Hepatocyte (in vitro differentiated cells): ENCODE data around the gene TPRA1. TPM values are rescaled to one million over a fixed set of nuclear protein-coding genes. Genes with fewer than 3 reads are reported as not detected.

Source experiments
- DNase-seq: peaks from one replicate; pipeline ENCODE4 v3.0.0-alpha.2; 2016; ENCODE audit warnings: low spot score
- H2AFZ ChIP-seq: fragments of 200-600 bp; sonication (generic); 2 replicates; pipeline ENCODE4 v1.6.0; 2016; ENCODE audit warnings: antibody characterized with exemption, mild to moderate bottlenecking
- H3K27ac ChIP-seq: fragments of 200-600 bp; sonication (generic); 2 replicates; pipeline ENCODE4 v1.5.1; 2016; ENCODE audit warnings: mild to moderate bottlenecking
- H3K27me3 ChIP-seq: fragments of 200-600 bp; sonication (generic); 2 replicates; pipeline ENCODE4 v1.6.1; 2016
- H3K36me3 ChIP-seq: fragments of 200-600 bp; sonication (generic); replicated peaks from 2 replicates; pipeline ENCODE4 v1.5.1; 2016; ENCODE audit warnings: low read depth; ENCODE audit not compliant: insufficient read depth
- H3K4me1 ChIP-seq: fragments of 200-600 bp; sonication (generic); 2 replicates; pipeline ENCODE4 v1.5.1; 2016; ENCODE audit warnings: mild to moderate bottlenecking, moderate library complexity; ENCODE audit not compliant: insufficient read depth
- H3K4me2 ChIP-seq: fragments of 200-600 bp; sonication (generic); 2 replicates; pipeline ENCODE4 v1.6.0; 2016
- H3K4me3 ChIP-seq: fragments of 200-600 bp; sonication (generic); 2 replicates; pipeline ENCODE4 v1.5.1; 2016; ENCODE audit warnings: mild to moderate bottlenecking
- H3K79me2 ChIP-seq: fragments of 200-600 bp; sonication (generic); 2 replicates; pipeline ENCODE4 v1.6.0; 2017; ENCODE audit warnings: mild to moderate bottlenecking
- H3K9me2 ChIP-seq: fragments of 200-600 bp; sonication (generic); replicated peaks from 2 replicates; pipeline ENCODE4 v1.6.0; 2017; ENCODE audit warnings: mild to moderate bottlenecking; ENCODE audit not compliant: insufficient read depth
- H3K9me3 ChIP-seq: fragments of 200-600 bp; sonication (generic); 2 replicates; pipeline ENCODE4 v1.5.1; 2016; ENCODE audit warnings: low read depth, mild to moderate bottlenecking
- H4K20me1 ChIP-seq: fragments of 200-600 bp; sonication (generic); 2 replicates; pipeline ENCODE4 v1.6.0; 2016; ENCODE audit warnings: mild to moderate bottlenecking; ENCODE audit not compliant: insufficient read depth, poor library complexity, severe bottlenecking
- EZH2 ChIP-seq: fragments of 200-600 bp; sonication (generic); IDR thresholded peaks from 2 replicates; pipeline ENCODE4 v1.6.1; 2016; ENCODE audit warnings: antibody characterized with exemption, mild to moderate bottlenecking, borderline replicate concordance
- EZH2phosphoT487 ChIP-seq: fragments of 200-600 bp; sonication (generic); IDR thresholded peaks from one replicate; pipeline ENCODE4 v1.6.1; 2018; ENCODE audit warnings: antibody characterized with exemption, mild to moderate bottlenecking, low read depth, moderate library complexity; ENCODE audit not compliant: unreplicated experiment, severe bottlenecking
- WGBS: methylation state at CpG from one replicate; pipeline ENCODE4 v1.1.6; 2016; ENCODE audit warnings: low lambda C conversion rate; ENCODE audit errors: missing lambda C conversion rate; 5-methylcytosine and 5-hydroxymethylcytosine counted together
- polyA plus RNA-seq: library from polyadenylated mRNA; unstranded; fragments of >200 nt; fragmentation: Nextera tagmentation; extraction: Ambion mirVana; gene quantifications from 2 replicates; pipeline ENCODE4 v1.2.1, GENCODE V29; 2016
- total RNA-seq: library from RNA; depleted of rRNA; stranded (reverse); fragments of >200 nt; gene quantifications from 2 replicates; pipeline ENCODE4 v1.2.3, GENCODE V29; 2014
- TF ChIP-seq, protein P1 (sequence below): fragments of 200-600 bp; sonication (generic); IDR thresholded peaks from 2 replicates; pipeline ENCODE4 v1.5.1; 2016; ENCODE audit warnings: antibody characterized with exemption, mild to moderate bottlenecking; ENCODE audit not compliant: poor library complexity

TPRA1 gene
- total and polyA plus RNA-seq, 2 experiments from 2014 or later = 41.0 to 57.2 TPM

DNA sequence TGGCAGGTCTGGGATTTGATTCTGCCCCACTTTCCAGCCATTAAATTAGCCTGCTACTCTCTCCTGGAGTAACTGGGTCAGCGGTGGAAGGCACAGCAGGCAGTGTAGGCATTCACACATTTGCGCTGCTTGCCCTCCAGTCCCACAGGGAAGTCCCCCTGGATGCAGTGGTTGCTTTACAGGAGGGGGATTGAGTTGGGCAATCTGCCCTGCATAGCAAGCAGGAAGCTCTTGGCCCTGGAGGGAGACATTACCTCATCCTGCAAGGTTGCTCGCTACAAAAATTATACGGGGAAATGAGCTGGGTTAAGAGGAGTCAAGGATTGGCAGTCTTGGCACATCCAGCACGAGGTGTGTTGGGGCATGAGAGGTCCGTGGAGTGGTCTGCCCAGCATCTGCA, 22.4 kb upstream of the TPRA1 start:
- Histone ChIP-seq H3K9me3 (no peaks in the 10 kb centered on the region), H3K79me2 (no peaks in the 10 kb centered on the region), H3K27me3 (no peaks in the 10 kb centered on the region), H3K4me1 (no peaks in the 10 kb centered on the region), H3K27ac (no peak overlapping the region), H4K20me1 (no peaks in the 10 kb centered on the region), H2AFZ (no peak overlapping the region), H3K9me2 (no peaks in the 10 kb centered on the region), H3K4me2 (no peak overlapping the region), H3K4me3 (no peak overlapping the region), H3K36me3 (no peaks in the 10 kb centered on the region)
- WGBS = 93% methylated on average over 6 of the region's 6 CpGs
- DNase-seq = no peak
- TF ChIP-seq EZH2phosphoT487 = no peak
- TF ChIP-seq, protein P1, sequence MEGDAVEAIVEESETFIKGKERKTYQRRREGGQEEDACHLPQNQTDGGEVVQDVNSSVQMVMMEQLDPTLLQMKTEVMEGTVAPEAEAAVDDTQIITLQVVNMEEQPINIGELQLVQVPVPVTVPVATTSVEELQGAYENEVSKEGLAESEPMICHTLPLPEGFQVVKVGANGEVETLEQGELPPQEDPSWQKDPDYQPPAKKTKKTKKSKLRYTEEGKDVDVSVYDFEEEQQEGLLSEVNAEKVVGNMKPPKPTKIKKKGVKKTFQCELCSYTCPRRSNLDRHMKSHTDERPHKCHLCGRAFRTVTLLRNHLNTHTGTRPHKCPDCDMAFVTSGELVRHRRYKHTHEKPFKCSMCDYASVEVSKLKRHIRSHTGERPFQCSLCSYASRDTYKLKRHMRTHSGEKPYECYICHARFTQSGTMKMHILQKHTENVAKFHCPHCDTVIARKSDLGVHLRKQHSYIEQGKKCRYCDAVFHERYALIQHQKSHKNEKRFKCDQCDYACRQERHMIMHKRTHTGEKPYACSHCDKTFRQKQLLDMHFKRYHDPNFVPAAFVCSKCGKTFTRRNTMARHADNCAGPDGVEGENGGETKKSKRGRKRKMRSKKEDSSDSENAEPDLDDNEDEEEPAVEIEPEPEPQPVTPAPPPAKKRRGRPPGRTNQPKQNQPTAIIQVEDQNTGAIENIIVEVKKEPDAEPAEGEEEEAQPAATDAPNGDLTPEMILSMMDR = no peak
- no peak for TF ChIP-seq EZH2

DNA sequence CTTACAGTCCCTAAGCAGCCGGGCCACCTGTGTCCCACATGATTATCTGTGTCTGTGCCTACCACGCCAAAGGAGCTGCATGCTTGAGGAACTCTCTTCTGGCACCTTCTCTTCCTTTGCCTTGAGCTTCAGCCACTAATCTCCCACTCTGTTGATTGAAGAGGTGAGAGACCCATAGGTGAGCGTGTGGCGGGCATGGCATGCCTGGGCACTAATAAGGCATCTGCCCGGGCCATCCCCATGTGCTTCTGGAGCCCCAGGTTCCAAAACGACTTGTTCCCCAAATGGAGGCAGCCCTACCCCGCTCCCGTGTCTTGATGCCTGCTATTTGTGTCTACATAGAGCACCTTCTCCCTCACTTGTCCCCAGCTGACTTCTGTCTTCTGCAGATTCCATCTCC, 20.7 kb upstream of the TPRA1 start:
- Histone ChIP-seq H3K27me3 (no peaks in the 10 kb centered on the region), H3K27ac (no peak overlapping the region), H3K9me2 (no peaks in the 10 kb centered on the region), H3K4me2 (no peak overlapping the region), H3K9me3 (no peaks in the 10 kb centered on the region), H3K79me2 (no peaks in the 10 kb centered on the region), H4K20me1 (no peaks in the 10 kb centered on the region), H2AFZ (no peak overlapping the region), H3K4me1 (no peaks in the 10 kb centered on the region), H3K4me3 (no peak overlapping the region), H3K36me3 (no peaks in the 10 kb centered on the region)
- WGBS = 98% methylated on average over 8 of the region's 8 CpGs
- TF ChIP-seq, protein P1 = no peak
- TF ChIP-seq EZH2 (no peak), EZH2phosphoT487 (no peak)
- no peak for DNase-seq

DNA sequence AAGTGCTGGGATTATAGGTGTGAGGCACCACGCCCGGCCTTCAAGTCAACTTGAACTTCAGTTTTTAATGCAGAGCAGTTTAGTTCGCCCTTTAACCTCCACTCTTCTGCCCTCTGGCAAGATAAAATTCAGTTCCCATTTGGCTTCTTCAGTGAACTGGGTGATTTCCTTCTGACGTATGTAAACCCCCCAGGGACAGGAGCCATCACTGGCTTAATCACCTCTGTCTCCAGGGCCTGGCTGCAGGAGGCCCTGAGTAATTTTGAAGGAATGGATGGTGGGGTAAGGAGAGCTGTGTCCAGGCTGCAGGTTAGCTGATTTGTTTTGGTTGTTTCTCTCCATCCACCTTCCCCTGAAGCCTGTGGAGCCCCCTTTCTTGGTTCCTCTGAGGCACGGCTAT, 19.6 kb upstream of the TPRA1 start:
- no peaks in the 10 kb centered on the region for H3K4me1 ChIP-seq
- no peak overlapping the region for H2AFZ ChIP-seq
- TF ChIP-seq, protein P1 = no peak
- no peak for TF ChIP-seq EZH2
- TF ChIP-seq EZH2phosphoT487 = no peak
- no peak overlapping the region for H3K4me3 ChIP-seq
- no peaks in the 10 kb centered on the region for H4K20me1 ChIP-seq
- no peaks in the 10 kb centered on the region for H3K27me3 ChIP-seq
- H3K9me3 ChIP-seq = no peaks in the 10 kb centered on the region
- no peak overlapping the region for H3K27ac ChIP-seq
- no peaks in the 10 kb centered on the region for H3K36me3 ChIP-seq
- no peaks in the 10 kb centered on the region for H3K9me2 ChIP-seq
- DNase-seq = no peak
- 88% methylated on average over 5 of the region's 5 CpGs for WGBS
- no peaks in the 10 kb centered on the region for H3K79me2 ChIP-seq
- H3K4me2 ChIP-seq = no peak overlapping the region

DNA sequence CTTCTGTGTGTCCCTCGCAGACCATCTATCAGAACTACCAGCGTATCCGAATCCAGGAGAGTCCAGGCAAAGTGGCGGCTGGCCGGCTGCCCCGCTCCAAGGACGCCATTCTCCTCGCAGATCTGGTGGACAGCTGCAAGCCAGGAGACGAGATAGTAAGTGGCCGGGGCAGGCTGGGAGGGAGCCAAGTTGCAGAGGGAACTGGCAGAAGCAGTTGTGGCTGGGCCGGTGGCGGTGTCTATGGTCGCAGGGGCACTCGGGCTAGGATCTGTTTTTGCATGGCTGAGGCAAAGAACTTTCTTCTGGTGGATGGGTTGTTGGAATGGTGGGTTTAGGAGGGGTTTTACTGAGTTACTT, 17.8 kb upstream of the TPRA1 start:
- Histone ChIP-seq H2AFZ (no peak overlapping the region), H3K27ac (no peak overlapping the region), H4K20me1 (no peaks in the 10 kb centered on the region), H3K27me3 (no peaks in the 10 kb centered on the region), H3K79me2 (no peaks in the 10 kb centered on the region), H3K36me3 (no peaks in the 10 kb centered on the region), H3K4me1 (no peaks in the 10 kb centered on the region), H3K9me3 (no peaks in the 10 kb centered on the region), H3K9me2 (no peaks in the 10 kb centered on the region), H3K4me2 (no peak overlapping the region), H3K4me3 (no peak overlapping the region)
- WGBS = 95% methylated on average over 14 of the region's 14 CpGs
- no peak for DNase-seq
- TF ChIP-seq EZH2phosphoT487 (no peak), EZH2 (no peak)
- TF ChIP-seq, protein P1 = no peak
